NCI-H1417 (cell line): ENCODE measurements around the gene GSX2.
"Not testable (repeated sequence)": the region's sequence is repeated elsewhere in the genome, so short reads cannot be mapped to it uniquely, and the experiment has no call there.

Source experiments
- DNase-seq, 3 experiments: peaks; one replicate each; lab custom pipeline; 2025; lab: John Stamatoyannopoulos, UW

GSX2 gene

GRCh38 chr4:54099748-54100574, at the start of gene GSX2:
Gene GSX2 (plus strand): TSS chr4:54100163. CDS start chr4:54100345, 182 bp downstream.
- DNase-seq, result peak in 2 of 3 experiments; percentile 49 to 73

DNA sequence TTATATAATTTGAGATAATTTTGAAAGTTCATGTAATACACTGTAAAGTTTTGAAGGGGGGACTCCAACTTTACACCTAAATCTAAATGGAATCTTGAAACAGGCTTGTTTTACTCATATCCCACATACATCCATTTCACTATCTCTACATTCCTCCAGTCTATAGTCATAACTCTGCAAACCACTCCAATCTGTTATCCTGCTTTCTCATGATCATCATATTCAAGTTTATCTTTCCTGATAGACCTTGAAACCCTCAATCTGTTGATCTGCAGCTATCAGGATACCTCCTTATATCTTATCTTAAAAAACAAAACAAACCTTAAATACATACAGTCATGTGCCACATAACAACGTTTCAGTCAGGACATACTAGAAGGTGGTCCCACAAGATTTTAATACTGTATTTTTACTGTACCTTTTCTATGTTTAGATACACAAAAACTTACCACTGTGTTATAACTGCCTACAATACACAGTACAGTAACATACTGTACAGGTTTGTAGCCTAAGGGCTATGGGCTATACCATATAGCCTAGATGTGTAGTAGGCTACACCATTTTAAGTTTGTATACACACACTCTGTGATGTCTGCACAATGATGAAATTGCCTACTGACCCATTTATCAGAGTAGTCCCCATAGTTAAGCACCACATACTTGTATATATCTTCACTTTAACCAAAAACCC, 49.6 kb upstream of the GSX2 start:
- DNase-seq, result no peak

GRCh38 chr4:54053322-54053721, 46.6 kb upstream of the GSX2 start:
- not testable (repeated sequence) for DNase-seq

DNA sequence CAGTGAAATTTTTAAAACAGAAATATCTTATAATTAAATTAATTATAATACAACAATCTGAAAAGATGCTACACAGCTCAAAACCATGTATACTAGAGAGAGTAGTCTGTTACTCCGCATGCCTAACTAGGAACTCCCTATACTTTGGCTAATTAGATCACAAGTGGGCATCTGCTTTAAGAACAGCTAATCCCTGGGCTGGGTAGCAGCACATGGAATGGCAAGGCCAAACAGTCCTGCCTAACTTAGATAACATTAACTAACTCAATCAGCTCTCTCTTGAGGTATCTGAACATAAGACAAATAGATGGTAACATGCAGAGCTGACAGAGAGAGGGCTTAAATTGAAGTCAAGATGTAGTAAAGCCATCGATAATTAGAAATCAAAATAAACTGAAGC, 45.5 kb upstream of the GSX2 start:
- no peak for DNase-seq

DNA sequence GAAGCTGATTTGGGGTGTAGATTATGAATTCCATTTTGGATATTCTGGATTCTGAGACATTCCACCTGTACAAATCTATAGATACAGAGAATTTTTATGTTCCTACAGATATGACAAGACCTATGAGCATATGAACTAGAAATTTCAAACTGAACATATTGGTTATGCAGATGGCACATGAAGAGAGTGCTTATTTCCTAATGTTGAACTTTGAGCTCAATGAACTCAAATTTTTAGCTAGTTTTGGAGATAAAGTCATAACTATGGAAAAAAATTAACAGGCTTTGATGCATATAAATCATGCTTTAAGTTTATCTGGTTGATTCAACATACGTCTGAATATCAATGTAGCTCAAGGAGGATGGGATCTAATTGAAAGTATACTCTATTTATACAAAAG, 44.5 kb upstream of the GSX2 start:
- DNase-seq, result no peak

DNA sequence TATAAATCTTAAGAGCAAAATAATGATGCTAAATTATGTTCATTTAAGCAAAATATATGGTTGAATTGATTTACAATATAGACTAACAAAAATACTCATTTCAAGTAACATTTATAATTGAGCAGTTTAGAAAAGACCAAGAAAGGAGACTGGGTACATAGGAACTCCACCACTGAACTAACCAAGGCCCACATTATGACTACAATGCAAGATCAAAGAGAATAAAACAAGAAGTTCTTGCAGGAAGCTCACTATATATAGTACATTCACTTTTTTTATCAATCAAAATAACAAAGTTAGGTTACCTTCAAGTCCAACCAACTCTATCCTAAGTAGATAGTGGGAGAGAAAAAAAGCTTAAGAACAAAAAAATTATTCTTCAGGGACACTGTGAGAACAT, 43.6 kb upstream of the GSX2 start:
- DNase-seq, result no peak

- DNase-seq, result no peak
These were observed 41.8 kb upstream of the GSX2 start for GRCh38 chr4:54058171-54058570.

DNA sequence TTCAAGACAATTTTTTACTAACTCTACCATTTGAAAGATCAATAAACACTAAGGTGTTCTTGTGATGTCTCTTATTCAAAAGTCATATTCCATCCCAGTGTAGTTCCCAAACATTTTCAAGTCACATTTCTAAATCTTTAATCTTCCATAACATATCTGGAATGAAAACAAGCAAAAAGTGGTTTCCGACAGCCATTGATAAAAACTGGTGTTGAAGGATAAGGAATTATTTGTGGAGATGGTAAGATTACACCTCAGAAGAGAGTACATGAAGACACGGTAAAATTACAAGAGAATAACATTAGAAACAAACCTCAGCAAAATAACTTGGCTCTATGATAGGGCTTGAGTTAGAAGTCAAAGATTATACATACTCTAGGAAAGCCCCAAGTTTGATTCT, 39.8 kb upstream of the GSX2 start:
- DNase-seq, result no peak

DNA sequence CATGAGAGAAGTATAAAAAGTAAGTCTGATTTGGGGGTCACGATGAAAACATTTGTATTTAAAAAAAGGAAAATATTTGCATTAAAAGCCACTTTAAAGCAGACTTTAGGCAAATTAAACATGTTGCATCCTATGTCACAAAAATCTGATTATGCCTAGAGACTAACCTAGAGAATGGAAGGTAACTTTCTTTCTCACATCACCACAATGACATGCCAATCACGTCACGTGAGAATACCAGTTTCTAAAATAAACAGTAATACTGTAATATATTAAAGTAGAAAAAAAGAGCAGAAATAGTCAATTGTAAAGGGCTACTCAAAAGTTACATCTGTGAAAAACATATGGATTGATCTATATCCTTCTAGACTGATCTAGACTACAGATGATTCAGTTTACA, 38.9 kb upstream of the GSX2 start:
- no peak for DNase-seq

DNA sequence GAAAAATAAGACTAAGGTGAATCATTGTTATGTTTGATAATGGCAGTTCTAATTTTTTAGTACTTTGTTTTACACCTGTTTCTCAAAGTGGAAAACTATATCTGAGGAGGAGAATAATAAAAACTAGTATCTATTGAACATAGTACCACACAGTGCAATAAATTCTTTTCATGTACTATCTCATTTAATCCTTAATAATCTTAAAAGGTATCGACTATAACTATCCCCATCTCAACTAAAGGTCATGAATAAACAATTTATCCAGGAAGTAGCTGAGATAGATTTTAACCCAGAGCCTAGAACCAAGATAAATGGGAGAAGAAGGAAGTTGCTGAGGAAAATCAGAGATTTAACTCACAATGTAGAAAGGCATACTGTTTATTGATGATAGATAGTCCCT, 38.1 kb upstream of the GSX2 start:
- no peak for DNase-seq

- DNase-seq, result no peak
These were observed 37.6 kb upstream of the GSX2 start for GRCh38 chr4:54062392-54062791.

- peak in 1 of 3 experiments; percentile 8 for DNase-seq
These were observed 36.7 kb upstream of the GSX2 start for GRCh38 chr4:54063229-54063628.

GRCh38 chr4:54063737-54064316, 36.1 kb upstream of the GSX2 start:
- DNase-seq, result peak in 2 of 3 experiments; percentile 61 to 72

GRCh38 chr4:54064317-54065111, 35.4 kb upstream of the GSX2 start, which contains the start of gene CHIC2:
Gene CHIC2 (minus strand): TSS chr4:54064605. CDS start chr4:54064300, 305 bp downstream.
- DNase-seq, result peak; percentile 94 to 95 (median 95)

DNA sequence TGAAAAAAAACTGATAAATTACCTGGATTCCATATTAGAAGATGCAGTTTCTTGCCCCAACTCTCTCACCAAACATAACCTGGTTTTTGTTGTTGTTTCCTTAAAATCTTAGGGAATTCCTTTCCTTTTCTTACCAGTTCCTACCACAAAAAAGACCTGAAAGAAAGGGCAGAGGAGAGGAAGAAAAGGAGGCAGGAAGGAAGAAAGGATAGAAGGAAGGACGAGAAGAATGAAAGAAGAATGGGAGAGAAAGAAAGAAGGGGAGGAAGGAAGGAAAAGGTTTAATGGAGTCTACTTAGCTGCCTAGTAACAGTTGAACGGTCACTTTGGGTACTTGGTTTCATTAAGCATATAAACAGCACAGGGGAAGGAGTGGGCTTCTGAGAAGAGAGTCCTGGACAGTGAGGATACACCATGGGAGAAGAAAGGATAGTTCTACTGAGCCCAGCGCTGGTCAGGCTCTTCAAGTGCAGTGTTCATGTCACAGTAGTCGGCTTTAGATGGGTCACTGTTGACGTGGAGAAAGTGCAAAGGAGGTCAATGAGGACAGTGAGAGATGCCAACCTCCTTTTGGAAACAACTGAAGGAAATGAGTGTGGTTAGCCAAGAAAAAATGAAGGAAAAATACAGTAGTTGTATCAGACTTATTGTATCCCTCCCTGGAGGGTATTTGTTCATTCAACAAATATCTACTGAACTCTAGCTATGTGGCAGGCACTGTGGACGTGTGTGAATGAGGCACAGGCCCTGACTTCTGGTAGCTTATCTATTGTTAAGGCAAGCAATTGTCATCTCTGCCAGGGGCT, 34.5 kb upstream of the GSX2 start:
- peak in 2 of 3 experiments; percentile 3 to 33 for DNase-seq

DNA sequence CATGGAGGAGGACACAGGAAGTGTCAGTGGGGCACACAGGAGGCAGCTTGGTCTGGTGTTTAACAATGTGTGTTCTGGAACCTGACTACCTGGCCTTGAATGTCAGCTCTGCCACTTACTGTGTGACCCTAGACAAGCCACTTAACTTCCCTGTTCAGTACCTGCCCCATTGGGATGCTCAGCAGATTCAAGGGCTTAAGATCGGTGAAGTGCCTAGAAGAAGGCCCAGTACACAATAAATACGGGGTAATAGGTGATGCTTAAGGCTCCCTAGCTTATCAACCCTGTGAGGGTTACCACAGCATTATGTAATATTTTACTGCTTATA, 33.9 kb upstream of the GSX2 start:
- no peak for DNase-seq

GRCh38 chr4:54066718-54067129, 33.2 kb upstream of the GSX2 start:
- DNase-seq, result no peak

GRCh38 chr4:54067166-54067565, 32.8 kb upstream of the GSX2 start:
- no peak for DNase-seq

GRCh38 chr4:54073271-54073880, 26.6 kb upstream of the GSX2 start:
- DNase-seq, result no peak

DNA sequence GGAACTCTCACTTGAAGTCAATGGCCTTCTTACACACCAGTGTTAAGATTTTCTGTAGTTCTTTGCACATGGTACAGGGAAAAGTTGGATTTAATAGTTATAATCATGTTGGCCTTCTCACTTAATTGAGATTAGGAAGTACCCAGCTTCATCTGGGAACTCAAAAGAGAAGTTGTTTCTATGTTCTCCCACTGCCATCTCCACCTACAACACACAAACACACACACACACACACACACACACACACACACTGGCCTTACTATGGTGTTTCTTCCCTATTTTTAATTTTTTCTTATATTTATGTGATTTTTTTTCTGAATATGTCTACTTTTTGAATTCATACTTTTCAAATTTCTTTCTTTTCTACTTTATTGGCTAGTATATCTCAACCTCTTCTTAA, 25.6 kb upstream of the GSX2 start:
- no peak for DNase-seq

GRCh38 chr4:54076673-54077072, 23.3 kb upstream of the GSX2 start:
- DNase-seq, result no peak
